EH (cell line): Measurements from ENCODE around the gene GNS.
A peak's percentile ranks its signal among the peaks of the same experiment; 100 is the strongest.
"Not testable (repeated sequence)": the region's sequence is repeated elsewhere in the genome, so short reads cannot be mapped to it uniquely, and the experiment has no call there.

Experiments used
- DNase-seq: peaks from one replicate; pipeline ENCODE4 v3.0.0-alpha.2; 2015; ENCODE audit warnings: low read depth

Gene GNS

DNA sequence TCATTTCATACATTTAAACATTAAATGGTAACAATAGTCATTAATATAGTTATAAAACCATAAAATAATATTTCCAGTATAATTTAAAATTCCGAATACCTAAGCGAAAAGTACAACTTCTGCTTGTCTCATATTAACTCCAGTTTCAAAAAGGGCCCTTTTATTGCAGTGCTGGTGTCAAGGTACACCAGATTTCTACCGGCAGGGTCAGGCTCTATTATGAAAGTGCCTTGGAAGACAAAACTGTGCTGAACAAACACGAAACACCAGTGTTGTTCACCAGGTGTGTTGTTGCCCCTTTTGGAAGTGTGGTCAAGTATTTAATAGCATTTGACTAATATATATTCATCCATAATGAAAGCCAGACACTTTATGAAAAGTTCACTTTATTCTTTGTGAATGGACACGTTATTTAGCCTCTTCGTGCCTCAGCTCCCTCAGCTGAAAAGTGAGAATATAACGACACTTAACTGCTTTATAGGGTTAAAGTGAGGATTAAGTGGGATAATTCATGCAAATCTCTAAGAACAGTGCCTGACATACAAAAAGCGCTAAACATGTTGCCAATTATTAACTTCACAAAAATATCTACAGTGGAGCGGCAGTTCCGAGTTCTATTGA, 20.3 kb upstream of the GNS start:
- DNase-seq, result no peak

- not testable (repeated sequence) for DNase-seq
These were observed 16.0 kb upstream of the GNS start for GRCh38 chr12:64775147-64775736.

- DNase-seq, result no peak
These were observed 14.2 kb upstream of the GNS start for GRCh38 chr12:64773386-64773785.

DNA sequence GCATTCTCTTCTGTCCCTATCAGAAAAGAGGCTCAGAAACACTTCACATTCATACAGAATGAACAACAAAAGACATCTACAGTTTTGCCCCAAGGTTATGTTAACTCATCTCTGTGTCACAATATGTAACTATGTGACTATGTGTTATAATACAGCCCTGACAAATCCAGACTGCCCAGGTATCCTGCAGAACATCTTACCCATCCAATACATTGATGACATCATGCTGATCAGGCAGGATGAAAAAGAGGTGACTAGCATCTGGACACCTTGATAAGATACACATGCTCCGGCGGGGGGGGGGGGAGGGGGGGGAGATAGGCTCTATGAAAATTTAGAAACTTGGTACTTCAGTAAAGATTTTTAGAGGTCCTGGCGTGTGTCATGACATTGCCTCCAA, 8.3 kb upstream of the GNS start:
- DNase-seq, result no peak

GRCh38 chr12:64760808-64761573, 1.8 kb upstream of the GNS start:
- no peak for DNase-seq

DNA sequence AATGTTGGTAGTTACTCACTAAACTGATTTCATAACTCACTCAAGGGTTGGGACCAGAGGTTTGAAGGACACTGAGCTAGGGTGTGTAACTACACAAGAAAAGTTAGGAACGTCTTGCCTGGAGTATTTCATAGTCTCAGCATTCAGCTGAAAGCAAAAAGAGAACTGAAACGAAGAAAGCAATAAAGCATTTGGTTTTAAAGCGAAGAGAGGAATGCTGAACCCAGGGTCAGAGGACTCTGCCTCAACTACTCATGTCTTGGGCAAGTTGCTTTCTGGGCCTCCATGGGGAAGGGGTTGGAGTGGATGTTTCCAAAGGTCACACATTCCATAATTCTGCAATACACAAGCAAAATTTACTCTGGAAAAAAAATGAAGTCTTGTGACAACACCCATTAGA, 1.4 kb downstream of the GNS start:
- DNase-seq, result no peak

DNA sequence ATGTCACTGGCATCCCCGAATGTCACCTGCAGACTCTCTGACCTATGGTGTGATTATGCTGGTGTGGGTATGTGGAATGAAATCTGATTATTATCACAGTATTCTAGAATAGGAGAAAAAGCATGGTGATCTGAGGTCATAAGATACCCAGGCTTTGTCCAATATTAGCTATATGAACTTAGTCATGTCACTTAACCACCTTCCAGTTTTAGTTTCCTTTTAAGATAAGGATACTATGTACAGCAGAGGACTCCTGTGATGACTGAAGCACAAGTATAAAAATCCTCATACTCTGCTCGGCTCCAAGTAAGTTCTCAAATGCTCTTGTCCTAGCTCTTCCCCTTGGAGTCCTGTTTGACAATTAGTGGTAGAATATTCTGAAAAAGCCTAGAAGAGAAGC, 2.8 kb downstream of the GNS start:
- no peak for DNase-seq

- DNase-seq, result no peak
These were observed 5.8 kb downstream of the GNS start for GRCh38 chr12:64753427-64753826.

GRCh38 chr12:64752833-64753238, 6.4 kb downstream of the GNS start:
- peak; percentile 52 for DNase-seq

GRCh38 chr12:64752032-64752431, 7.2 kb downstream of the GNS start:
- DNase-seq, result no peak

GRCh38 chr12:64749461-64750200, 9.6 kb downstream of the GNS start:
- no peak for DNase-seq

DNA sequence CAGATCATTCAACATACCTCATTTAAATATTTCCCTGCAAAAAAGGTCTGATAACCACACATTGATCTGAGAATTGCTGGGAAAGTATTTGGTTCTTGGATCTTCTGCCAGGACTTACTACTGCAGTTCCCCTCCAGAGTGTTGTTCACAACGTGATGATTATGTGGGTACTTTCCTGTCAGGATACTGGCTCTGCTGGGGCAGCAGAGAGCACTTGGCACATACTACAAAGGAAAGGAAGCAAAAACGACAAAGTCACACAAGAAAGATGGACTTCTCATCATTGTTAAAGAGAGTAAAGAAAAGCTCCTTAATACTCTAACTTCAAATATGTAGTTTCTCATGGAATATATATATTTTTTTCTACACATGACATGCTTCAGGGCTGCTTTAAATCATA, 11.5 kb downstream of the GNS start:
- no peak for DNase-seq

GRCh38 chr12:64746663-64747062, 12.5 kb downstream of the GNS start:
- DNase-seq, result peak; percentile 35

DNA sequence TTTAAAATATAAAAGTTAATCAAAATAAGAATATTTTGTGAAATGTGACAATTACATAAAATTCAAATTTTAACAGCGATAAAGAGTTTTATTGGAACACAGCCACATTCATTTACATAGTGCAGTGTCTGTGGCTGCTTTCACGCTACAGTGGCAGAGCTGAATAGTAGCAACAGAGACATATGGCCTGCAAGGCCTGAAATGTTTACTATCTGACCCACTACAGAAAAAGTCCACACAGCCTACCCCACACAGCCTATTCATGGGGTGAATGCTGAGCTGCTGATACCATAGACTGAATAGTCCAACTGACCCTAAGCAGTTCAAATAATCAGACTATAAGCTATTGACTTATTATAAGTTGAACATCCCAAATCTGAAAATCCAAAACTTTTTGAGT, 13.2 kb downstream of the GNS start:
- DNase-seq, result no peak

- DNase-seq, result no peak
These were observed 13.9 kb downstream of the GNS start for GRCh38 chr12:64745259-64745807.

DNA sequence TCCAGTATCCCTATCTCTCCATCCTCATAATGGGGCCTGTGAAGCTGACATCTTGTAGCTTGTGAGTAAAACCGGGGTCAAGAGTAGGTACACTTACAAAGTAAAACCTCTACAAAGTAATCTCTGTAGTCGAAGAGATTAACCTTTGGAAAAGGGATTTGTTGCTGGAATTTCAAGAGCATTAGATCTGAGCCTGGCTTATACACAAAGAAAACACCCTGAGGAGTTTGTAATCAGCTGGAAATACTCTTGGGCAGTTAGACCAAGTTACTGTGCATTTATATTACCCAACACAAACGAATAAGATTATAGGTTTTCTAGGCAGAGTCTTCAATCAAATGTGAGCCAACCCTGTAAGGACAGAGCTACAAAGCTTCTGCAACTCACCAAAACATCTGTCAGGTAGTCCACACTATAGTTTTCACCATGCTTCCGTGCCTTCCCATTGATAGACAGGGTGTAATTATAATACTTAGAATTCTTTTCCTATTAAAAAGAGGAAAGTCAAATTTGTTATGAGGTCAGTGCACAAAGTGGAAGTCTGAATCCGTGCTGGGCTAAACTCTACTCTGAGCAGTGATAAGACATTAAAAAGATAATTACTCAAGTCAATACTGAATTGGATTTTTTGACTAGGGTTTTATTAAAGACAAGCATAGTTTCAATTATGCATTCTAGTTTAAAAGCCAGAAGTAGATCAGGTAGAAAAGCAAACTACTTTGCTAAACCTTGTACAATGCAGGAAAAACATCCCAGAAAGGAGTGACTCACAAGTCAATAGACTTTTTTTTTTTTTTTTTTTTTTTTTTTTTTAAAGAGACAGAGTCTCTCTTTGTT, 14.6 kb downstream of the GNS start:
- peak; percentile 39 for DNase-seq

DNA sequence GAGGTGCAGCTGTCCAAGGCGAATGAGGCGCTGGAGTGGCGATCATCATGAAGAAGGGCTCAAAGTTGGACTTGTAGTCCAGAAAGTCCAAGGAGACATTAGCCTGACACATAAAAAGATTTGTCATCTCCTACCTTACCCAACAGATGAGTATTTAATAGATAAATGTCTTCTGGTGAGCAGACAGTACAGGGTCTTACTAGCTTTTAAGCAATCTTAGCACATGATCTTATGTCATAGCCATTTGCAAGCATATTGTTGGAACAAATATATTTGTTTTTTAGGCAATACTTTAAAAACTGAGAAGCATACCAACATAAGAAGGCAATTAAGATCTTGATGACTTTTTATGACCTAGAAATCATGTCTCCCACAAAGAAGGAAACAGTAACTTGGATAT, 16.0 kb downstream of the GNS start:
- no peak for DNase-seq

GRCh38 chr12:64742416-64742815, 16.8 kb downstream of the GNS start:
- DNase-seq, result no peak

DNA sequence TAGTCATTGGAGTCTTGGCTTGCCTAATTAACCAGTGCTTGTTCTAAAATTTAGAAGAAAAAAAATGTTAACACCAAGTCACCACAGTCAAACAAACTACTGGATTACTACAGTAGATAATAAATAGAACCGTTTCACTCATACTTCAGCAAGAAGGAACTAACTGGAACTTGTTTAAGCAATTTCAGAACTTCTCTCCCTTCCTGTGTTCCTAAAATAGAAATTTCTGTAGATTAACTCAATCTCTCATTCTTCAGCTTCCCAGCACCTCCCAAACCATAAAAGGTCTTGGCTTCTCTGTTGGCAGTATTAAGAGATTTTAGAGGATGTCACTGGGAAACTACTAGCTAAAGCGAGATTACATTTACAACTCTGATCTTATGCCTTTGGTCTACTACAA, 18.6 kb downstream of the GNS start:
- peak; percentile 41 for DNase-seq

GRCh38 chr12:64739778-64740177, 19.4 kb downstream of the GNS start:
- peak; percentile 79 for DNase-seq

DNA sequence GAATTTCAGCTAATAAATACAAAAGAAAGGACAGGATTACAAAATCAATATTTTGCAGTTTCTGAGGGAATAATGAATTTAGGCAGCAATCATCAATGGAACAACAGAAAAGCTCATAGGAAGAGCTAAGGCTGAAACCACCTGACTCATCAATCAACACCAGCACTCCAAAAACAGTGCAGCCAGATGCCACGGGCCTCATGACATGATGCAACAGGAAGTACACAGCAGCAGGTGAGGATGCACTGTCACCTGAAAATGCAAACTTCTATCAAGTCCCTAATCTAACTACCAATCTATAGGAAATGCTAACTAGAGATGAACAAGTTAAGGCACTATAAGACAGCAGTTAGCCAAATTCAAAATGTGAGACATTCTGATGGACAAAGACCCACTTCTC, 21.7 kb downstream of the GNS start:
- DNase-seq, result no peak

DNA sequence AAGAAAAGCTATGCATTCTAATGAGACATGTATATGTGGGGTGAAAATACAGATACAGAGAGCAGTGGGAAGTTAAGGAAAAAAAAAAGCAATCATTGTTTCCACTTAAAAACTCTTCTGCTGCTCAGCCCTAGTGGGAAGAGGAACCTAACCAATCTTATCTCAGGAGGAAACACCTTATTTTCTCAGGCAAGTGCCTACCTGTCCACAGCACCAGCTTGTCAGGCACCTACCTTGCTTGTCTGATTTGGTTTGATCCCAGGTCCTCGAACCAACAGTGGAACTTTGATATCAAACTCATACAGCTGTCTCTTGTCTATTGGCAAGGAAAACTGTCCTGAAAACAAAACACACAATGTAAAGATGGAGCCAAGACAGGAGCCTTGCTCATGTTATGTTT, 22.4 kb downstream of the GNS start:
- no peak for DNase-seq
